CD4-positive, alpha-beta memory T cell (primary cell): Measurements from ENCODE around the gene EFNA3. TPM values are rescaled to one million over a fixed set of nuclear protein-coding genes. Genes with fewer than 3 reads are reported as not detected.
A peak's percentile ranks its signal among the peaks of the same experiment; 100 is the strongest.

Experiments used
- CTCF ChIA-PET: fragments of 350-600 bp; sonication (Branson Sonifier 250); formaldehyde crosslinking; loops from one replicate; lab custom pipeline; 2021; ENCODE audit warnings: inconsistent platforms; ENCODE audit not compliant: partially characterized antibody; lab: Charles Lee
- POLR2A ChIA-PET: fragments of 350-600 bp; sonication (Branson Sonifier 250); formaldehyde crosslinking; loops from one replicate; lab custom pipeline; 2021; ENCODE audit not compliant: partially characterized antibody; lab: Charles Lee
- DNase-seq, 5 donors: peaks; one replicate each; pipeline versions ENCODE4 v3.0.0 to v3.0.0-alpha.2; 2020 to 2022; ENCODE audit warnings: mixed read lengths in 1 of 5
- H3K27ac ChIP-seq: one replicate; pipeline ENCODE4 v1.7.0; 2013; ENCODE audit warnings: low read depth, low read length
- H3K27me3 ChIP-seq: 2 replicates; pipeline ENCODE4 v1.7.0; 2013; ENCODE audit warnings: mild to moderate bottlenecking, low read length, moderate library complexity; ENCODE audit not compliant: insufficient read depth
- H3K36me3 ChIP-seq: 2 replicates; pipeline ENCODE4 v1.7.0; 2013; ENCODE audit warnings: mild to moderate bottlenecking, low read length, moderate library complexity; ENCODE audit not compliant: insufficient read depth
- H3K4me1 ChIP-seq: 2 replicates; pipeline ENCODE4 v1.7.0; 2013; ENCODE audit warnings: mild to moderate bottlenecking, low read length, moderate library complexity; ENCODE audit not compliant: insufficient read depth
- H3K4me3 ChIP-seq, 2 donors: one replicate each; pipeline ENCODE4 v1.7.0; 2013; ENCODE audit warnings: low read length in 2 of 2, mild to moderate bottlenecking in 1 of 2
- H3K9me3 ChIP-seq, 2 donors: one replicate each; pipeline ENCODE4 v1.7.0; 2013; ENCODE audit warnings: low read length in 2 of 2, control low read depth in 1 of 2; ENCODE audit not compliant: control insufficient read depth in 1 of 2
- H3K27ac Mint-ChIP-seq, 7 donors: one replicate each; pipeline ENCODE4 v1.8.0; 2020 to 2021; ENCODE audit warnings: mixed read lengths in 7 of 7, mild to moderate bottlenecking in 6 of 7, inconsistent platforms in 3 of 7, moderate library complexity in 3 of 7
- H3K27me3 Mint-ChIP-seq, 2 donors: one replicate each; pipeline ENCODE4 v1.8.0; 2020 to 2021; ENCODE audit warnings: mixed read lengths in 2 of 2
- H3K36me3 Mint-ChIP-seq, 2 donors: one replicate each; pipeline ENCODE4 v1.8.0; 2020 to 2021; ENCODE audit warnings: mixed read lengths in 2 of 2, inconsistent platforms in 1 of 2, mild to moderate bottlenecking in 1 of 2
- H3K4me1 Mint-ChIP-seq, 4 donors: one replicate each; pipeline ENCODE4 v1.8.0; 2020 to 2021; ENCODE audit warnings: mixed read lengths in 4 of 4, mild to moderate bottlenecking in 1 of 4
- H3K4me3 Mint-ChIP-seq, 8 donors: one replicate each; pipeline ENCODE4 v1.8.0; 2020 to 2021; ENCODE audit warnings: mixed read lengths in 8 of 8, mild to moderate bottlenecking in 7 of 8, moderate library complexity in 6 of 8, inconsistent platforms in 3 of 8
- H3K9me3 Mint-ChIP-seq, 8 donors: one replicate each; pipeline ENCODE4 v1.8.0; 2020 to 2021; ENCODE audit warnings: mixed read lengths in 8 of 8, mild to moderate bottlenecking in 5 of 8, inconsistent platforms in 3 of 8, moderate library complexity in 1 of 8
- intact Hi-C: fragments of 100-400 bp; cut with micrococcal nuclease; formaldehyde crosslinking; loops from one replicate; pipeline ENCODE4 v1.15.1; 2023
- polyA plus RNA-seq, 2 donors: library from polyadenylated mRNA; unstranded; fragments of 300-500 nt; fragmentation: Illumina TruSeq; gene quantifications; one replicate each; pipeline ENCODE4 v1.2.3, GENCODE V29; 2021
- total RNA-seq, 2 experiments: library from RNA; stranded (reverse); gene quantifications; one replicate each; pipeline ENCODE4 v1.2.3, GENCODE V29; 2021

EFNA3 gene
- total and polyA plus RNA-seq, 4 experiments from 2014 or later = 0.34 to 4.3 (median 1.7) TPM

DNA sequence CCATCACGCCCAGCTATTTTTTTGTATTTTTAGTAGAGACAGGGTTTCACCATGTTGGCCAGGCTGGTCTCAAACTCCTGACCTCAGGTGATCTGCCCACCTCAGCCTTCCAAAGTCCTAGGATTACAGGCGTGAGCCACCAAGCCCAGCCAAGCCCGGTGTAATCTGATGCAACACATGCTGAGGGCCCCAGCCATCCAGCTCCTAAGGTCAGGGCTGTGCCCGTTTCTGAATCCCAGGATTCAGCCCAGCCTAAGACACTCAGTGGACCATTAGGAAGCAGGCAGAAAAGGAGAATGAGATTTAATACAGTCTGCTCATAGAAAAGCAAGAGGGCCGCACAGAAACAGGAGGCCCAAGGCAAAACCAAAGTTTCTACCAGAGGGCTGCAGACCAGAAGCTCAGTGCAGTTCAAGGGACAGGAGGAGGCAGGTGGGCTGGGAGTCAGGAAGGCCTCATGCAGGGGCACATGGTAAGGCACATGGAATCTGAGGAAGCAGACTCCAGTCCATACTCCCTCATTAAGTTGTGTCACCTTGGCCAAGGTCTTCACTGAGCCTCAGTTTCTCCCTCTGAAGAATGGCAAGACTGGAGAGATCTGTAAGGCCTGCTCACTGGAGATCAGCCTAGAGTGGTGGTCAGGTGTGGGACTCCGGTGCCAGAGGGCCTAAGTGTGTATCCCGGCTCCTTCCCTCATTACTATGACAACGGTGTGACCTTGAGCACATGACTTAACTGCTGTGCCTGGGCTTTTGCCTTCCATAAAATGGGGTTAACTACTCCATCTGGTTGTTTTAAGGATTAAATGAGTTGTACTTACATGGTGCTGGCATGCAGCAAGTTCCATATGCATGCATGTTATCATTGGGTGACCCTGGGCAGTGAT, 29.9 kb upstream of the EFNA3 start:
- Mint-ChIP-seq H3K9me3 (no peaks in the 10 kb centered on the region), H3K27ac (peak overlapping the region in 1 of 7 donors; percentile 88), H3K36me3 (no peaks in the 10 kb centered on the region), H3K4me3 (peak overlapping the region in 4 of 8 donors; percentile 10 to 66 (median 41)), H3K4me1 (peaks cover 20 to 40% (median 32%) of the 10 kb centered on the region in 4 donors), H3K27me3 (no peaks in the 10 kb centered on the region)
- intact Hi-C loops = no loop called here
- Histone ChIP-seq H3K27ac (no peak overlapping the region), H3K9me3 (no peaks in the 10 kb centered on the region), H3K4me3 (no peak overlapping the region), H3K4me1 (peaks cover 26% of the 10 kb centered on the region), H3K27me3 (no peaks in the 10 kb centered on the region), H3K36me3 (no peaks in the 10 kb centered on the region)
- CTCF ChIA-PET = interaction anchor here (0.6 to 10.7 kb wide), 6 partner anchors 12 to 93 kb away, joined by 3 to 203 read pairs (median 3); partner anchors contain the start of genes EFNA4, FLAD1, PBXIP1 and SHC1
- POLR2A ChIA-PET = interaction anchor here (0.7 to 6.9 kb wide), 3 partner anchors 13 to 36 kb away, joined by 3 to 83 read pairs (median 21); partner anchors contain the start of gene EFNA4
- DNase-seq = no peak

DNA sequence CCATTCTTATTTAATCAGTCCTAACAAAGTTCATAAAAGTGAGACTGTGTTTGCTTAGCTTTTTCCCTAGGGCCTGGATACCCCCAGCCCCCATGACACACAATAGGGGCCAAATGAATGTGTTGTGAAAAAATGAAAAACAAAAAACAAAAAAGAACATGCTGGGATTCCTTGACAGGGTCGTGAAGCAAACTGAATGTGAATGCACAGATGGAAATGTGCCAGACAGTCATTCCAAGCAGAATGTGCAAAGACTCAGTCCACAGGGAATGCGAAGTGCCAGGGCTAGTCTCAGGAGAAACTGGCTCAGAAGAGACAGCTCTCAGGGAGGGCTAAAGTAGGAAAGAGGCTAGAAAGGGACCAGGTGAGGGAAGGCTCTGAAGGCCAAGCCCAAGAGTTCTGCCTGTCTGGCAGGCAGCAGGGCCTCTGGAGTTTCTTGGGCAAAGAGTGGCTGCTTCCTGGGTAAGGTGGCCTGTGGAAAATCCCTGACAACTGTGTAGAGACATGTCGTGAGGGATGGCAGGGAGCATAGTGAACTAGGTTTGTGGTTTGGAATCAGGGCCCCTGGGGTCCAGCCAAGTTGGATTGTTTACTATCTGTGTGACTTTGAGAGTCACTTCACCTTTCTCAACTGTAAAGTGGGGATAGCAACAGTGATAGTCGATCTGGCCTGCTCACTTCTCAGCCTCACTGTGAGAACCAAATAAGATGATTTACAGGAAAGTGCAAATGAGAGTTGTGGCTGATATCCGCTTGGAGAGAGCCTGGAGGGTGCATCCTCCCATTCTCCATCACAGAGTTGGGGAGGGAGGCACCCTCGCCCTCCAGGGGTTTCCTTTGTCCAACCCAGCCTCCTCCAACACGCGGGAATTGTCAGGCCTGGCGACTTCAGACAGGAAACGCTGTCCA, 28.7 kb upstream of the EFNA3 start:
- POLR2A ChIA-PET = interaction anchor here (0.8 to 6.9 kb wide), 19 partner anchors 12 to 490 kb away, joined by 3 to 83 read pairs (median 6); partner anchors contain the start of genes CKS1B, EFNA3, EFNA4 and FLAD1
- intact Hi-C loops = loop anchor here (2.0 to 5.0 kb wide), 3 partner anchors 48 to 75 kb away; partner anchors contain the start of genes CKS1B, FLAD1 and ZBTB7B
- no peaks in the 10 kb centered on the region for H3K9me3 Mint-ChIP-seq
- no peaks in the 10 kb centered on the region for H3K27me3 ChIP-seq
- DNase-seq = no peak
- peak overlapping the region; percentile 84 to 92 (median 86) for H3K4me3 Mint-ChIP-seq
- H3K4me1 Mint-ChIP-seq = peaks cover 17 to 37% (median 30%) of the 10 kb centered on the region in 4 donors
- no peaks in the 10 kb centered on the region for H3K36me3 Mint-ChIP-seq
- no peaks in the 10 kb centered on the region for H3K36me3 ChIP-seq
- peak overlapping the region; percentile 26 to 93 (median 74) for H3K27ac Mint-ChIP-seq
- CTCF ChIA-PET = interaction anchor here (0.8 to 10.7 kb wide), 16 partner anchors 11 to 144 kb away, joined by 3 to 203 read pairs (median 4); partner anchors contain the start of genes EFNA4, FLAD1, KRTCAP2 and PBXIP1
- H3K4me3 ChIP-seq = peak overlapping the region in 1 of 2 donors; percentile 92
- H3K9me3 ChIP-seq = no peaks in the 10 kb centered on the region
- peaks cover 27% of the 10 kb centered on the region for H3K4me1 ChIP-seq
- H3K27ac ChIP-seq = peak overlapping the region; percentile 71
- no peaks in the 10 kb centered on the region for H3K27me3 Mint-ChIP-seq

DNA sequence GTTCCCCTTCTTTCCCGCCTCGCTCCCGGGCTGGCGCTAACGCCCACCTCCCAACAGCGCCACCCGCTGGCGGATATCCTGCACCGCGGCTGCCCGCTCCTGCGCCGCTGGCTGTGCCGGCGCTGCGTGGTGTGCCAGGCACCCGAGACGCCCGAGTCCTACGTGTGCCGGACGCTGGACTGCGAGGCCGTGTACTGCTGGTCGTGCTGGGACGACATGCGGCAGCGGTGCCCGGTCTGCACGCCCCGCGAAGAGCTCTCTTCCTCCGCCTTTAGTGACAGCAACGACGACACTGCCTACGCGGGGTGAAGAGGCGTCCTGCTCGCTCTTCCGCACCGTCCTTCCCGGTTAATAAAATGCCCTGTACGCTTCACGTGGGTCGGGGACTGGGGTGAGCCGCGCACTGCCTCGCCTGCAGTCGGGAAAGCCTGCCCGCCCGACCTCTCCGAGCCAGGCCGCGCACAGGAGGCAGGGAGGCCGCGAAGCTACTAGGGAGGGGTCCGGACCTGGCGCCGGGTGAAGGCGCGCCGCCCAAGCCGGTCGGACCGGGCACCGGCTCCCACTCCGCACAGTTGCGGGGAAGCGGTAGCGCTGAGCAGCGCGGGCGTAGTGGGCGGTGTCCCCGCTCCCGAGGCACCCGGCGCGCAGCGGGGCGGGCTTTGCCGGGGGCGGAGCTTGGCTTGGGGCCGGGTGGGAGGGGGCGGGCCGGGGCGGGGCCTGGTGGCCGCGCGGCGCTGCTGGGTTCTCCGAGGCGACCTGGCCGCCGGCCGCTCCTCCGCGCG, 27.9 kb upstream of the EFNA3 start, which contains the start of gene ADAM15:
ADAM15 (plus strand) TSS at position 757 of the 782 bp plus-strand sequence. CDS start 71 bp downstream, outside the sequence.
- Histone ChIP-seq H3K27ac (peak within 1 kb of the TSS; percentile 71), H3K36me3 (no peaks in the 10 kb centered on the region), H3K27me3 (no peaks in the 10 kb centered on the region), H3K4me3 (peak within 1 kb of the TSS; percentile 69 to 92), H3K9me3 (no peaks in the 10 kb centered on the region), H3K4me1 (peaks cover 27% of the 10 kb centered on the region)
- intact Hi-C loops = loop anchor here (1.0 to 5.0 kb wide), 6 partner anchors 33 to 491 kb away; partner anchors contain the start of genes CKS1B, FLAD1 and ZBTB7B
- Mint-ChIP-seq H3K27me3 (no peaks in the 10 kb centered on the region), H3K4me3 (peak within 1 kb of the TSS; percentile 86 to 92 (median 88)), H3K36me3 (peaks cover 0 to 3% of the 10 kb centered on the region in 2 donors), H3K27ac (peak within 1 kb of the TSS; percentile 70 to 93 (median 90)), H3K9me3 (no peaks in the 10 kb centered on the region), H3K4me1 (peaks cover 14 to 33% (median 27%) of the 10 kb centered on the region in 4 donors)
- ChIA-PET POLR2A (interaction anchor here (0.6 to 6.9 kb wide), 28 partner anchors 11 to 491 kb away, joined by 3 to 83 read pairs (median 4); partner anchors contain the start of genes CKS1B, EFNA3, EFNA4 and FLAD1), CTCF (interaction anchor here (0.6 to 10.7 kb wide), 21 partner anchors 10 to 143 kb away, joined by 3 to 203 read pairs (median 4); partner anchors contain the start of genes EFNA4, KRTCAP2, PBXIP1 and PMVK)
- DNase-seq = peak; percentile 74 to 79 (median 77)

DNA sequence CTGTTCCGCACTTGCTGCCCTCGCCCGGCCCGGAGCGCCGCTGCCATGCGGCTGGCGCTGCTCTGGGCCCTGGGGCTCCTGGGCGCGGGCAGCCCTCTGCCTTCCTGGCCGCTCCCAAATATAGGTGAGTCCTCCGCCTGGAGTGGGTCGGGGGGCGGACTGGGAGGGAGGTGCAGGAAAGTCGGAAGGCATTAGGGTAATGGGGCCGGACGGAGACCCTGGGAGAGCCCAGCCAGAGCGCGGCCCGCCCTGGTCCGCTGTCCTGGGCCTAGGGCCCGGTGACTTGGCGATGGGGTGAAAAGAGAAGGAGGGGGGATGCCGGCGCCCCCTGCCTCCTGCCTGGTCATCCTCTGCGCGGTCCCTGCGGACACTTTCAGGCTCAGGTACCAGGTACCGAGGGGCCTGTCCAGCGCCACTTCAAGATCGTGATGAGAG, 27.3 kb upstream of the EFNA3 start:
- no peaks in the 10 kb centered on the region for H3K36me3 ChIP-seq
- no peak for DNase-seq
- CTCF ChIA-PET = interaction anchor here (0.6 to 10.7 kb wide), 21 partner anchors 9 to 142 kb away, joined by 3 to 203 read pairs (median 4); partner anchors contain the start of genes EFNA4, KRTCAP2, PBXIP1 and PMVK

DNA sequence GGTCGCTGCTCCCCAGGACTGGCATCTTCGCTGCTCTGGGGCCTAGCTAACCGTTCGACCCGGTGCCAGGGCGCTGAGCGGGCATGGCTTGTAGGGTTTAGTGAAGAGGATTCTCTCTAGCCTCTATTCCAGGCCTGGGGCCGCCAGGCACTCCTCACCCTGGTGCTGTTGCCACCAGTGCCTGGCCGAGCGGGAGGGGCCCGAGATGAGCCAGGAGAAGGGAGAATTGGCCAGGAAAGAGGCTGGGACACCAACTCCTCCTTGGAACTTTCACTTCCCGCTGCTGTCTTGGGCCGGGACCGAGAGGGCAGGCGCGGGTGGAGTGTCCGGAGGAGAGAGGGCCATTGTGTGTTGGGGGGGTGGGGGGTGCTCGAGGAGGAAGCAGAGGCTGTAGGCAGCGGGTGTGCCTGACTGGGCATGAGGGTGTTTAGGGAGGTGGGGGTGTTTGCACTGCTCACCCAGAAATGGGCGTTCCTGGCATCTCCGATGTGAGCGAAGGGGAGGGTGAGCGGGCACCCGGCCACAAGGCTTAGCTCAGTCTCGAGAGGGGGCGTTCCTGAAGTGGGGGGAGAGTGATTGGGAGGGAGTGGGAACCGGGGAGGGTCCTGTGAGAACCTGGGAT, 26.7 kb upstream of the EFNA3 start:
- POLR2A ChIA-PET = interaction anchor here (0.7 to 6.9 kb wide), 17 partner anchors 10 to 142 kb away, joined by 3 to 83 read pairs (median 6); partner anchors contain the start of genes CKS1B, EFNA3, EFNA4 and FLAD1

More for the DNA sequence above, 27.3 kb upstream of the EFNA3 start:
- H3K4me1 Mint-ChIP-seq = peaks cover 14 to 33% (median 27%) of the 10 kb centered on the region in 4 donors
- peaks cover 0 to 6% of the 10 kb centered on the region in 2 donors for H3K36me3 Mint-ChIP-seq
- H3K27me3 Mint-ChIP-seq = no peaks in the 10 kb centered on the region
- intact Hi-C loops = loop anchor here (1.0 to 5.0 kb wide), 6 partner anchors 34 to 492 kb away; partner anchors contain the start of genes CKS1B, FLAD1 and ZBTB7B
- Histone ChIP-seq H3K4me3 (peak overlapping the region; percentile 52 to 66), H3K27me3 (no peaks in the 10 kb centered on the region), H3K27ac (peak overlapping the region; percentile 61), H3K4me1 (peaks cover 27% of the 10 kb centered on the region), H3K9me3 (no peaks in the 10 kb centered on the region)
- H3K27ac Mint-ChIP-seq = peak overlapping the region in 3 of 7 donors; percentile 17 to 93 (median 77)
- POLR2A ChIA-PET = interaction anchor here (0.6 to 6.9 kb wide), 26 partner anchors 11 to 492 kb away, joined by 3 to 83 read pairs (median 4); partner anchors contain the start of genes CKS1B, EFNA3, EFNA4 and FLAD1
- H3K4me3 Mint-ChIP-seq = peak overlapping the region; percentile 83 to 89 (median 86)
- H3K9me3 Mint-ChIP-seq = no peaks in the 10 kb centered on the region

More for the DNA sequence above, 26.7 kb upstream of the EFNA3 start:
- intact Hi-C loops = loop anchor here (1.0 to 5.0 kb wide), 7 partner anchors 9 to 493 kb away; partner anchors contain the start of genes CKS1B, FLAD1 and ZBTB7B
- Mint-ChIP-seq H3K9me3 (no peaks in the 10 kb centered on the region), H3K4me1 (peaks cover 14 to 33% (median 27%) of the 10 kb centered on the region in 4 donors), H3K36me3 (peaks cover 0 to 9% of the 10 kb centered on the region in 2 donors), H3K27ac (peak overlapping the region; percentile 56 to 93 (median 77)), H3K4me3 (peak overlapping the region; percentile 83 to 89 (median 86)), H3K27me3 (no peaks in the 10 kb centered on the region)
- peaks cover 27% of the 10 kb centered on the region for H3K4me1 ChIP-seq
- H3K27ac ChIP-seq = peak overlapping the region; percentile 61
- H3K9me3 ChIP-seq = no peaks in the 10 kb centered on the region
- H3K36me3 ChIP-seq = no peaks in the 10 kb centered on the region
- H3K4me3 ChIP-seq = peak overlapping the region; percentile 52 to 66
- no peaks in the 10 kb centered on the region for H3K27me3 ChIP-seq
- CTCF ChIA-PET = interaction anchor here (0.7 to 10.7 kb wide), 11 partner anchors 9 to 121 kb away, joined by 3 to 203 read pairs (median 8); partner anchors contain the start of genes EFNA4, KRTCAP2, LENEP and PYGO2
- DNase-seq = peak; percentile 32 to 73 (median 36)
